Naive thymus-derived CD4-positive, alpha-beta T cell (primary cell): ENCODE measurements around the gene DUSP8. TPM values are rescaled to one million over a fixed set of nuclear protein-coding genes. Genes with fewer than 3 reads are reported as not detected.
A peak's percentile ranks its signal among the peaks of the same experiment; 100 is the strongest.
"Not testable (repeated sequence)": the region's sequence is repeated elsewhere in the genome, so short reads cannot be mapped to it uniquely, and the experiment has no call there.

ENCODE experiments used
- ATAC-seq: fragments of 150-1000 bp; cut with Tn5 transposase; 2 replicates; pipeline ENCODE4 v1.10.0; 2021; ENCODE audit warnings: mild to moderate bottlenecking, moderate library complexity
- CTCF ChIA-PET: fragments of 350-600 bp; sonication (Branson Sonifier 250); formaldehyde crosslinking; loops from one replicate; lab custom pipeline; 2021; ENCODE audit warnings: antibody characterized with exemption; lab: Charles Lee
- POLR2A ChIA-PET: fragments of 350-600 bp; sonication (Branson Sonifier 250); formaldehyde crosslinking; loops from one replicate; lab custom pipeline; 2021; ENCODE audit warnings: antibody characterized with exemption, inconsistent platforms; lab: Charles Lee
- DNase-seq, 9 donors: peaks; one replicate each; pipeline versions ENCODE4 v3.0.0 to v3.0.0-alpha.2; 2020 to 2022; ENCODE audit warnings: mixed read lengths in 1 of 9
- H3K27ac ChIP-seq: one replicate; pipeline ENCODE4 v1.7.0; 2013; ENCODE audit warnings: mild to moderate bottlenecking, low read depth, low read length, moderate library complexity
- H3K27me3 ChIP-seq, 2 donors: one replicate each; pipeline ENCODE4 v1.7.0; 2013; ENCODE audit warnings: low read length in 2 of 2, mild to moderate bottlenecking in 2 of 2, moderate library complexity in 2 of 2; ENCODE audit not compliant: control insufficient read depth in 2 of 2, insufficient read depth in 2 of 2
- H3K36me3 ChIP-seq, 3 experiments: 1 replicate in 2 of 3; 2 replicates in 1 of 3; pipeline ENCODE4 v1.7.0; 2013; ENCODE audit warnings: low read length in 3 of 3, mild to moderate bottlenecking in 3 of 3, moderate library complexity in 1 of 3; ENCODE audit not compliant: insufficient read depth in 3 of 3, control insufficient read depth in 2 of 3
- H3K4me1 ChIP-seq, 2 donors: one replicate each; pipeline ENCODE4 v1.7.0; 2013; ENCODE audit warnings: low read length in 2 of 2, mild to moderate bottlenecking in 2 of 2, moderate library complexity in 1 of 2; ENCODE audit not compliant: control insufficient read depth in 2 of 2, insufficient read depth in 2 of 2
- H3K4me3 ChIP-seq: 2 replicates; pipeline ENCODE4 v1.7.0; 2013; ENCODE audit warnings: mild to moderate bottlenecking, low read length
- H3K9me3 ChIP-seq, 3 experiments: 1 replicate in 2 of 3; 2 replicates in 1 of 3; pipeline ENCODE4 v1.7.0; 2013; ENCODE audit warnings: low read length in 3 of 3; ENCODE audit not compliant: control insufficient read depth in 2 of 3
- H3K27ac Mint-ChIP-seq, 9 donors: one replicate each; pipeline ENCODE4 v1.8.0; 2020 to 2022; ENCODE audit warnings: mixed read lengths in 9 of 9, mild to moderate bottlenecking in 8 of 9, moderate library complexity in 5 of 9, inconsistent platforms in 2 of 9
- H3K27me3 Mint-ChIP-seq, 5 donors: one replicate each; pipeline ENCODE4 v1.8.0; 2021 to 2022; ENCODE audit warnings: mixed read lengths in 5 of 5, mild to moderate bottlenecking in 1 of 5
- H3K36me3 Mint-ChIP-seq, 5 donors: one replicate each; pipeline ENCODE4 v1.8.0; 2020 to 2022; ENCODE audit warnings: mixed read lengths in 5 of 5, mild to moderate bottlenecking in 3 of 5, inconsistent platforms in 1 of 5
- H3K4me1 Mint-ChIP-seq, 7 donors: one replicate each; pipeline ENCODE4 v1.8.0; 2020 to 2022; ENCODE audit warnings: mixed read lengths in 7 of 7, mild to moderate bottlenecking in 3 of 7, inconsistent platforms in 1 of 7
- H3K4me3 Mint-ChIP-seq, 10 donors: one replicate each; pipeline ENCODE4 v1.8.0; 2020 to 2022; ENCODE audit warnings: mild to moderate bottlenecking in 10 of 10, mixed read lengths in 10 of 10, moderate library complexity in 6 of 10, inconsistent platforms in 2 of 10
- H3K9me3 Mint-ChIP-seq, 11 donors: one replicate each; pipeline ENCODE4 v1.8.0; 2020 to 2022; ENCODE audit warnings: mixed read lengths in 11 of 11, mild to moderate bottlenecking in 4 of 11, inconsistent platforms in 1 of 11, moderate library complexity in 1 of 11
- intact Hi-C, 2 donors: fragments of 100-400 bp; cut with micrococcal nuclease; formaldehyde crosslinking; loops; one replicate each; pipeline ENCODE4 v1.15.1; 2023
- polyA plus RNA-seq, 2 donors: library from polyadenylated mRNA; unstranded; fragments of 300-500 nt; fragmentation: Illumina TruSeq; gene quantifications; one replicate each; pipeline ENCODE4 v1.2.3, GENCODE V29; 2021
- total RNA-seq, 6 experiments: library from RNA in 5 of 6; stranded (reverse) in 5 of 6; gene quantifications; 1 replicate in 5 of 6; 2 replicates in 1 of 6; pipeline ENCODE4 v1.2.3 and lab custom pipeline; 2021 to 2026

Gene DUSP8
- total and polyA plus RNA-seq, 7 experiments from 2014 or later, result 0.22 to 79.3 (median 3.9) TPM

DNA sequence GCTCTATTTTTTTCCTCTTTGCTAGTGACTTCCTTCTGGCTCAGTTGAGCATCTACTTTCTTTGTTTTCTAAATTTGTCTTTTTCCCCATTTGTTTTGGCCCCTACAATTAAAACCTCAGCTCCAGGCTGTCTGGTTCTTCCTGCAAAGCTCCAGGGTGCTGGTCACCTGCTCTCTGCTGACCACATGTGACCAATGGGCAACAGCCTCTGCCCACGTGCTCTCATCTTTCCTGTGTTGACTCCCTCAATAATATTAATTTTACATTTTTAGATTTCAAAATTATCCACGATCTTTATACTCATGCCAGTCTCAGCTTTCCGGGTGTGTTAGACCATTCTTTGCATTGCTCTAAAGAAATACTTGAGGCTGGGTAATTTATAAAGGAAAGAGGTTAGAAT, 26.3 kb upstream of the DUSP8 start:
- H3K27me3 Mint-ChIP-seq, result peaks cover 46 to 77% (median 57%) of the 10 kb centered on the region in 5 donors
- H3K4me3 ChIP-seq, H3K4me3 Mint-ChIP-seq, H3K36me3 ChIP-seq, ATAC-seq, H3K9me3 ChIP-seq, POLR2A ChIA-PET, H3K9me3 Mint-ChIP-seq, intact Hi-C loops, H3K27ac ChIP-seq, H3K36me3 Mint-ChIP-seq, H3K4me1 ChIP-seq, DNase-seq, H3K27me3 ChIP-seq: not testable (repeated sequence)
- CTCF ChIA-PET, result interaction anchor here (0.6 to 0.9 kb wide), 3 partner anchors 9 to 26 kb away, joined by 3 to 5 read pairs (median 3); partner anchors contain the start of gene DUSP8
- peaks cover 5 to 14% (median 8%) of the 10 kb centered on the region in 7 donors for H3K4me1 Mint-ChIP-seq
- peak overlapping the region in 1 of 9 donors; percentile 28 for H3K27ac Mint-ChIP-seq

DNA sequence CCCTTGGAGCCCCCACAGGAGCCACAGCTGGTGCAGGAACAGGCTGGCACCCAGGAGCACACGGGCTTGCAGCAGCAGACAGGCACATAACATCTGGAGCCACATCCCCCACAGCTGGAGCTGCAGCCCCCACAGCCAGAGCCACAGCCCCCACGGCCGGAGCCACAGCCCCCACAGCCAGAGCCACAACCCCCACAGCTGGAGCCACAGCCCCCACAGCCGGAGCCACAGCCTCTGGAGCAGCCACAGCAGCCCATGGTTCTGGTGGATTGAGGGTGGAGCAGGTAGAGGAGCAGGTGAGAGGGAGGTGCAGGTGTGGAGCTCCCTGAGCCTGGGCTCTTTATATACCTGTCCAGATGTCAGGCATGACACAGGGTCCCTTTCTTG, 25.9 kb upstream of the DUSP8 start, which contains the start of gene KRTAP5-2:
Gene KRTAP5-2 (minus strand): TSS at position 301 of the 387 bp plus-strand sequence. CDS start 44 bp downstream, at position 257.
- peaks cover 44 to 77% (median 53%) of the 10 kb centered on the region in 5 donors for H3K27me3 Mint-ChIP-seq
- peak within 1 kb of the TSS in 1 of 9 donors; percentile 28 for H3K27ac Mint-ChIP-seq
- DNase-seq (no peak), ATAC-seq (no peak)
- no peaks in the 10 kb centered on the region for H3K36me3 Mint-ChIP-seq
- no peaks in the 10 kb centered on the region for H3K36me3 ChIP-seq
- H3K4me1 Mint-ChIP-seq, result peaks cover 5 to 14% (median 8%) of the 10 kb centered on the region in 7 donors
- no peaks in the 10 kb centered on the region for H3K27me3 ChIP-seq
- H3K9me3 ChIP-seq, result no peaks in the 10 kb centered on the region
- H3K4me1 ChIP-seq, result peaks cover 0 to 5% of the 10 kb centered on the region in 2 donors
- CTCF ChIA-PET, result interaction anchor here (0.6 to 0.9 kb wide), 4 partner anchors 9 to 513 kb away, joined by 3 to 5 read pairs (median 4); partner anchors contain the start of gene DUSP8
- H3K27ac ChIP-seq, result no peak within 1 kb of the TSS
- no peak within 1 kb of the TSS for H3K4me3 ChIP-seq
- intact Hi-C loops, result no loop called here
- POLR2A ChIA-PET, result no interaction called here
- no peak within 1 kb of the TSS for H3K4me3 Mint-ChIP-seq
- H3K9me3 Mint-ChIP-seq, result no peaks in the 10 kb centered on the region

DNA sequence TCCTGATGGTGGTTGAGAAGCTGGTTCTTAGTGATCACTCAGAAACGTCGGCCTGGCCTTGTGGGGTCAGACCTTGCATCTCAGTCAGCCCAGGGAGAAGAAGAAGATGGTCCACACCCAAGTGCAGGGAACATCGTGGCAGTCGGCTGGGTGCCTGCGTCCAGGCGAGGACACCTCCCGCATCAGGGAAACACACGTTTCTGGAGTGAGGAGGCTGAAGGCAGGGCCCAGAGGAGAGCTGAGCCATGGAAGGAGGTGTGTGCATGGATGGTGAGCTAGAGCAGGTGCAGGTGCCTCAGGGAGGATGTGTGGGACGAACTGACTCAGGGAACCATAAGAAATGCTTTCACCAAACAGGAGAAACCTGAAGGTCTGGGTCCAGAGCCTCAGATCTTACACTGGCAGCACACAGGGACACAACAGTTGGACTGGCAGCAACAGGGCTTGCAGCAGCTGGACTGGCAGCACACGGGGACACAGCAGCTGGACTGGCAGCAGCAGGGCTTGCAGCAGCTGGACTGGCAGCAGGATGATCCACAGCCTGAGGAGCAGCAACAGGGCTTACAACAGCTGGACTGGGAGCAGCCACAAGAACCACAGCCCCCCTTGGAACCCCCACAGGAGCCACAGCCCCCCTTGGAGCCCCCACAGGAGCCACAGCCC, 25.4 kb upstream of the DUSP8 start:
- Histone ChIP-seq H3K27me3 (no peaks in the 10 kb centered on the region), H3K36me3 (no peaks in the 10 kb centered on the region), H3K27ac (no peak overlapping the region), H3K9me3 (no peaks in the 10 kb centered on the region), H3K4me3 (no peak overlapping the region), H3K4me1 (peaks cover 0 to 5% of the 10 kb centered on the region in 2 donors)
- ATAC-seq, result no peak
- Mint-ChIP-seq H3K9me3 (no peaks in the 10 kb centered on the region), H3K4me1 (peaks cover 5 to 14% (median 8%) of the 10 kb centered on the region in 7 donors), H3K4me3 (no peak overlapping the region), H3K27ac (no peak overlapping the region), H3K36me3 (no peaks in the 10 kb centered on the region), H3K27me3 (peaks cover 42 to 79% (median 52%) of the 10 kb centered on the region in 5 donors)
- intact Hi-C loops, result no loop called here
- ChIA-PET POLR2A (no interaction called here), CTCF (interaction anchor here (0.6 to 0.9 kb wide), 3 partner anchors 11 to 512 kb away, joined by 3 to 4 read pairs (median 3); partner anchors contain the start of gene DUSP8)
- no peak for DNase-seq

DNA sequence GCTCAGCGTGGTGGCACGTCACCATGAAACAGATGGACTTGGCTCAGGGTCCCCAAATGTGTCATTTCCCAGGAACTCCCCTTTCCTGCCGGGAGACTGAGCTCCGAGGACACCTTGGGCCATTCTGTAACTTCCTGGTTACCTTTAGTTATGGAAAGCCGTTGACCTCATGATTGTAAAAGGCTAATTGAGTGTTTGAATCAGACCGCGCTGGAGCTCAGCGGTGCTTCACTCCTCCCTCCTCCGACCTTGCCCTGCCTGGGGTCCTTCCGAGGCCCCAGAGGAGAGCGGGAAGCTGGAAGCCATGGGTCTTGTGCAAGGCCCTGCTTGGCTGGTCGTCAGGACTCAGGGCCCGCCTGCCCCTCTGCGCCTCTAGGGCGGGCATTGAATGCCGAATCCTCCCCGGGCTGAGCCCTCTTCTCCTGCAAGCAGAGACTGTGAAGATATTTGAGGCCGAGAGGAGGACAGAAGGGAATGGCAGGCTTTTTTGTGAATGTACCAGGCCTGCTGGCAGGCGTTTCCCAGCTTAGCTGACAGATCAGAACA, 24.6 kb upstream of the DUSP8 start:
- intact Hi-C loops, H3K36me3 ChIP-seq, H3K4me3 Mint-ChIP-seq, H3K4me1 ChIP-seq, H3K36me3 Mint-ChIP-seq, H3K9me3 Mint-ChIP-seq, H3K27ac ChIP-seq, H3K4me3 ChIP-seq, H3K27me3 ChIP-seq, H3K27ac Mint-ChIP-seq, H3K9me3 ChIP-seq, DNase-seq, ATAC-seq: not testable (repeated sequence)
- peaks cover 5 to 14% (median 8%) of the 10 kb centered on the region in 7 donors for H3K4me1 Mint-ChIP-seq
- CTCF ChIA-PET, result interaction anchor here (0.7 to 0.9 kb wide), 2 partner anchors 9 to 10 kb away, joined by 3 read pairs; no protein-coding TSS in a partner anchor
- POLR2A ChIA-PET, result interaction anchor here (0.8 kb wide), 1 partner anchor 12 kb away, joined by 4 read pairs; no protein-coding TSS in a partner anchor
- H3K27me3 Mint-ChIP-seq, result peaks cover 36 to 77% (median 47%) of the 10 kb centered on the region in 5 donors

DNA sequence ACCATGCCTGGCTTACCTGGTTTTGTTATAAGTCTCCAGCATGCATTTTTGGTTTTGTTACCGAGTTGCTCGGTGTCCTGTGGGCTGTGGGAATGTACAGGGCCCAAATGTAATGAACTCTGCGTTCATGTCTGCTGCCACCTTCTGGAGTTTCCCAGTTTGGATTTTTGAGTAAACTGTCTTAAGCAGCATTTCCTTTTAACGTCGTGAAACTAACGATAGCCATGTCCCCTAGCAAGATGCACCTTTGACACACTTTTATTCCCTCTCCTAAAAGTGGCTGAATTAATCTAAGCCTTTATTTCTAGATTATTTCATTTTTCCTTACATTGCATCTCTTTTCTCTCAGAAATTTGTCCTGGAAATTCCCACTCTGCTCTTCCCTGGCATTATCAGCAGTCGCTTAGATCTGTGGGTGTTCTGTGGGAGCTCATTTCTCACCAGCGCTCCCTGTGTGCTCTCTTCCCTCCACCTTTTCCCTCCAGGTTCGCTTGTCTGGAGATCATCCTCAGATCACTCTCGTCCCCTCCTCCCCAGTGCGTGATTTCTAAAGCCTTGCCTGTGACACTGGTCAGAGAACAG, 24.0 kb upstream of the DUSP8 start:
- POLR2A ChIA-PET, result interaction anchor here (0.8 kb wide), 1 partner anchor 12 kb away, joined by 4 read pairs; no protein-coding TSS in a partner anchor
- Mint-ChIP-seq H3K27me3 (peaks cover 34 to 74% (median 45%) of the 10 kb centered on the region in 5 donors), H3K4me1 (peaks cover 5 to 14% (median 8%) of the 10 kb centered on the region in 7 donors)
- H3K36me3 Mint-ChIP-seq, H3K9me3 ChIP-seq, H3K27me3 ChIP-seq, H3K4me3 ChIP-seq, H3K4me3 Mint-ChIP-seq, H3K4me1 ChIP-seq, H3K27ac Mint-ChIP-seq, ATAC-seq, H3K9me3 Mint-ChIP-seq, H3K27ac ChIP-seq, H3K36me3 ChIP-seq, DNase-seq: not testable (repeated sequence)
- intact Hi-C loops, result loop anchor here in 1 of 2 donors (1.0 kb wide), 1 partner anchor 33 kb away; the partner anchor contains the start of gene KRTAP5-5
- CTCF ChIA-PET, result interaction anchor here (0.7 to 1.4 kb wide), 3 partner anchors 10 to 21 kb away, joined by 3 to 6 read pairs (median 4); no protein-coding TSS in a partner anchor

DNA sequence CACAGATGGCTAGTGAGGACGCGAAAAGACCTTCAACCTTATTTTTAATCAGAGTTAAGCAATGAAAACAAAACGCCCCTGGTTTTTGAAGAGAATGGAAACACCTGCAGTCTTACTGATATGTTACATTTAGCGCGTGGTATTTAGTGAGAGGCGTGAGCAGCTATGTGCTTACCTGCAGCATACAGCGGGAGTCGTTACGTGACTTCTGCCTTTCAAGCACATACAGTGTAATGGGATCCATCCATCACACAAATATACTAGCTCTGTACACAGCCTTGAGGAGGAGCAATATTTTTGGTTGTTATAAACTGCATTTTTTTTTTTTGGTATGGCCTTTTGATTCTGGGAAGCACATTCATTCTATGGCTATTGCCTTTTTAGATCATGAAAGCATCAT, 20.6 kb upstream of the DUSP8 start:
- Histone ChIP-seq H3K9me3 (no peaks in the 10 kb centered on the region), H3K4me1 (peaks cover 21 to 24% of the 10 kb centered on the region in 2 donors), H3K27me3 (no peaks in the 10 kb centered on the region), H3K27ac (no peak overlapping the region), H3K36me3 (no peaks in the 10 kb centered on the region), H3K4me3 (no peak overlapping the region)
- intact Hi-C loops, result no loop called here
- POLR2A ChIA-PET, result interaction anchor here (0.7 kb wide), 1 partner anchor 265 kb away, joined by 3 read pairs; no protein-coding TSS in a partner anchor
- DNase-seq, result no peak
- peaks cover 0 to 11% (median 5%) of the 10 kb centered on the region in 11 donors for H3K9me3 Mint-ChIP-seq
- no peak overlapping the region for H3K4me3 Mint-ChIP-seq
- H3K36me3 Mint-ChIP-seq, result peaks cover 0 to 12% (median 5%) of the 10 kb centered on the region in 5 donors
- ATAC-seq, result no peak
- CTCF ChIA-PET, result interaction anchor here (0.6 to 1.5 kb wide), 2 partner anchors 17 to 83 kb away, joined by 4 to 5 read pairs; no protein-coding TSS in a partner anchor
- H3K27me3 Mint-ChIP-seq, result peaks cover 18 to 62% (median 20%) of the 10 kb centered on the region in 5 donors
- peaks cover 17 to 33% (median 26%) of the 10 kb centered on the region in 7 donors for H3K4me1 Mint-ChIP-seq
- H3K27ac Mint-ChIP-seq, result no peak overlapping the region
